HepG2 (cell line): Measurements from ENCODE around the gene MPI. TPM values are rescaled to one million over a fixed set of nuclear protein-coding genes. Genes with fewer than 3 reads are reported as not detected.
"Not testable (repeated sequence)": the region's sequence is repeated elsewhere in the genome, so short reads cannot be mapped to it uniquely, and the experiment has no call there.

Experiments
- ATAC-seq: fragments of 200-7000 bp; cut with Tn5 transposase; 3 replicates; pipeline ENCODE4 v1.9.1; 2020; ENCODE audit warnings: mild to moderate bottlenecking, moderate library complexity
- BruUV-seq: library from RNA; stranded (reverse); fragments of 400-500 nt; replicated peaks from 2 replicates; lab custom pipeline; 2021; lab: Mats Ljungman, UMichigan
- CTCF ChIA-PET: fragments of 300-600 bp; formaldehyde crosslinking; extraction: SDS; loops from one replicate; lab custom pipeline; 2021; ENCODE audit warnings: low total read pairs, inconsistent platforms, low intra/inter-chr PET ratio; lab: Yijun Ruan, JAX
- POLR2A ChIA-PET: fragments of 350-600 bp; sonication (Branson Sonifier 250); formaldehyde crosslinking; loops from one replicate; lab custom pipeline; 2020; ENCODE audit warnings: antibody characterized with exemption, inconsistent platforms; lab: Yijun Ruan, JAX
- DNase-seq: peaks from one replicate; pipeline ENCODE4 v3.0.0-alpha.2; 2015; ENCODE audit warnings: low spot score
- FAIRE-seq: peaks from 3 replicates; lab custom pipeline; 2011; peaks lifted over from hg19 to GRCh38; lab: Jason Lieb, UNC
- H2AFZ ChIP-seq: one replicate; pipeline ENCODE4 v1.6.1; 2011; ENCODE audit warnings: low read length, inconsistent platforms
- H3K27ac ChIP-seq: fragments of 300-600 bp; 3 replicates; pipeline ENCODE4 v1.8.0; 2011; ENCODE audit warnings: mixed run types, mild to moderate bottlenecking, mixed read lengths, low read length, inconsistent platforms; ENCODE audit not compliant: insufficient read depth; ENCODE audit errors: extremely low read length
- H3K27me3 ChIP-seq, 2 experiments: fragments of 200-600 bp in 1 of 2; 2 replicates in 1 of 2; 3 replicates in 1 of 2; pipeline versions ENCODE4 v1.6.0 to v1.8.0; 2011; ENCODE audit warnings: low read length in 2 of 2, mild to moderate bottlenecking in 2 of 2, moderate library complexity in 2 of 2, inconsistent platforms in 1 of 2; ENCODE audit not compliant: insufficient read depth in 2 of 2, control insufficient read depth in 1 of 2
- H3K36me3 ChIP-seq, 2 experiments: fragments of 200-600 bp in 1 of 2; replicated peaks in 1 of 2; 2 replicates in 1 of 2; 3 replicates in 1 of 2; pipeline versions ENCODE4 v1.5.1 to v1.8.0; 2011; ENCODE audit warnings: low read length in 2 of 2, inconsistent platforms in 1 of 2; ENCODE audit not compliant: insufficient read depth in 2 of 2, control insufficient read depth in 1 of 2
- H3K4me1 ChIP-seq: 2 replicates; pipeline ENCODE4 v1.5.1; 2012; ENCODE audit warnings: low read length, inconsistent platforms; ENCODE audit not compliant: insufficient read depth
- H3K4me2 ChIP-seq: 2 replicates; pipeline ENCODE4 v1.6.0; 2011; ENCODE audit warnings: low read depth, low read length, inconsistent platforms
- H3K4me3 ChIP-seq, 3 experiments: fragments of 200-600 bp in 1 of 3; sonication (generic), shearing (Covaris generic) in 1 of 3; replicated peaks in 1 of 3; 2 replicates each; pipeline ENCODE4 v1.5.1; 2011 to 2016; ENCODE audit warnings: low read length in 3 of 3, inconsistent platforms in 2 of 3, low read depth in 2 of 3, mild to moderate bottlenecking in 2 of 3, control low read depth in 1 of 3, mixed read lengths in 1 of 3; ENCODE audit not compliant: insufficient read depth in 1 of 3
- H3K79me2 ChIP-seq: one replicate; pipeline ENCODE4 v1.6.1; 2011; ENCODE audit warnings: low read length, inconsistent platforms; ENCODE audit not compliant: insufficient read depth
- H3K9ac ChIP-seq: 2 replicates; pipeline ENCODE4 v1.6.0; 2011; ENCODE audit warnings: mild to moderate bottlenecking, low read depth, low read length, inconsistent platforms; ENCODE audit not compliant: insufficient read depth
- H3K9me3 ChIP-seq: 2 replicates; pipeline ENCODE4 v1.5.1; 2012; ENCODE audit warnings: mild to moderate bottlenecking, low read length
- H4K20me1 ChIP-seq: 2 replicates; pipeline ENCODE4 v1.6.0; 2011; ENCODE audit warnings: inconsistent platforms, mild to moderate bottlenecking, low read length, moderate library complexity; ENCODE audit not compliant: insufficient read depth
- NCOR1 ChIP-seq: fragments of 200-600 bp; sonication (generic); IDR thresholded peaks from 2 replicates; pipeline ENCODE4 v1.7.0; 2017; ENCODE audit warnings: antibody characterized with exemption, low read length, borderline replicate concordance
- POLR2AphosphoS5 ChIP-seq: IDR thresholded peaks from 2 replicates; pipeline ENCODE4 v1.6.1; 2012; ENCODE audit warnings: low read depth, low read length
- WGBS: methylation state at CpG from one replicate; pipeline ENCODE4 v1.1.6; 2017; ENCODE audit warnings: low lambda C conversion rate; 5-methylcytosine and 5-hydroxymethylcytosine counted together
- in situ Hi-C: cut with HindIII; loops from 2 replicates; pipeline ENCODE4 v1.10.0; 2017; ENCODE audit warnings: low pct_unique_long_range_greater_than_20kb; ENCODE audit not compliant: extremely low pct_ligation_motif_present
- intact Hi-C: fragments of 100-400 bp; cut with micrococcal nuclease; formaldehyde crosslinking; loops from one replicate; pipeline ENCODE4 v1.10.0; 2022; ENCODE audit not compliant: unreplicated experiment
- polyA plus RNA-seq, 8 experiments: library from polyadenylated mRNA; depleted of rRNA in 3 of 8; stranded (reverse) in 7 of 8; unstranded in 1 of 8; fragments of >200 nt; fragmentation: Illumina TruSeq in 4 of 8; extraction: Trizol in 4 of 8; gene quantifications; 2 replicates each; pipeline versions ENCODE4 v1.2.1 to v1.2.3, GENCODE V29; 2011 to 2016; ENCODE audit warnings: low read depth in 4 of 8, missing spikeins in 1 of 8, mixed read lengths in 1 of 8; ENCODE audit not compliant: insufficient read depth in 1 of 8
- total RNA-seq, 5 experiments: library from RNA; depleted of rRNA; stranded (reverse); fragments of >200 nt; fragmentation: Illumina TruSeq; extraction: Trizol; gene quantifications; 2 replicates each; pipeline ENCODE4 v1.2.3, GENCODE V29; 2016; ENCODE audit warnings: low read depth in 1 of 5

Gene MPI
- total and polyA plus RNA-seq, 2 of the 13 experiments (the other 11 are each of a cell fraction or from before 2014, with no cell fraction given): 36.9 to 63.5 TPM

DNA sequence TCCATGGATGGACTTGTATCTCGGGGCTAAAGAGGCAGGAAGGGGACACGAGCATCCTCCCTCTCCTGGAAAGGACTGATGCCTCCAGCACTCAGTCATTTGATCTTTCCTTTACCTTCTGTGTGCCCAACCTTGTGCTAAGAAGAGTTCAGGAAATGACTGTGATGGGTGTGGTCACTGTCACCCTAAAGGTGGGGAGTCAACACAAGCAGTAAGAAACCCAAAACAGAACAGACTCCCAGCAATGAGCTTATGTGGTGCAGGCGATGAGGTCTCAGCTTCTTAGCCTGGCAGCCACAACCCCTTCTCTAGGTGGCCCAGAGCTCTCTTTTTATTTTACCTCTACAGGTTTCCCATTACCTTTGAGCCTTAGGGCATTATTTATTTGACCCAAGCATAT is 3.8 kb downstream of the MPI start:
- peaks cover 11% of the 10 kb centered on the region for H3K79me2 ChIP-seq
- no peak overlapping the region for H3K9ac ChIP-seq
- peaks cover 24% of the 10 kb centered on the region for H3K4me1 ChIP-seq
- no peak overlapping the region for H3K4me3 ChIP-seq
- TF ChIP-seq NCOR1 (no peak), POLR2AphosphoS5 (0 out of 2 replicates have a peak, but pooled peaks have one; percentile 28)
- TF ChIP-seq, all 625 proteins: peak for 1
- intact Hi-C loops: no loop called here
- Histone ChIP-seq H3K27me3 (no peaks in the 10 kb centered on the region; a peak in 1 of 5 replicates), H4K20me1 (no peaks in the 10 kb centered on the region; the same call in 1 of the 2 replicates), H3K4me2 (no peak overlapping the region), H3K9me3 (no peaks in the 10 kb centered on the region), H3K36me3 (peaks cover 14 to 23% of the 10 kb centered on the region in 2 experiments; a peak in 4 of 5 replicates), H3K27ac (no peak overlapping the region), H2AFZ (no peak overlapping the region)
- no TSS peak for BruUV-seq
- FAIRE-seq (no peak), ATAC-seq (no peak), DNase-seq (no peak)
- ChIA-PET CTCF (no interaction called here), POLR2A (interaction anchor here (0.9 to 1.2 kb wide), 2 partner anchors 10 to 13 kb away, joined by 3 to 4 read pairs; partner anchors contain the start of gene FAM219B)
- 97% methylated on average over 3 of the region's 3 CpGs for WGBS
- in situ Hi-C loops: no loop called here

DNA sequence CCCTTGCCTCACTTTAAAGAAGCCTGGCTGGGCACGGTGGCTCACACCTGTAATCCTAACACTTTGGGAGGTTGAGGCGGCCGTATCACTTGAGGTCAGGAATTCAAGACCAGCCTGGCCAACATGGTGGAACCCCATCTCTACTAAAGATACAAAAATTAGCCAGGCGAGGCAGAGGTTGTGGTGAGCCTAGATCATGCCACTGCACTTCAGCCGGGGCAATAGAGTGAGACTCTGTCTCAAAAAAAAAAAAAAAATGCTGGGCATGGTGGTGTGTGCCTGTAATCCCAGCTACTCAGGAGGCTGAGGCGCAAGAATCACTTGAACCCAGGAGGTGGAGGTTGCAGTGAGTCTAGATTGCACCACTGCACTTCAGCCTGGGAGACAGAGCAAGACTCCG is 4.5 kb downstream of the MPI start:
- in situ Hi-C loops, H3K27me3 ChIP-seq, H3K9ac ChIP-seq, H3K9me3 ChIP-seq, H4K20me1 ChIP-seq, H3K4me3 ChIP-seq, H2AFZ ChIP-seq, CTCF ChIA-PET, H3K4me2 ChIP-seq, FAIRE-seq, ATAC-seq, BruUV-seq, DNase-seq, intact Hi-C loops, H3K27ac ChIP-seq: not testable (repeated sequence)
- H3K36me3 ChIP-seq: peaks cover 14 to 26% of the 10 kb centered on the region in 2 experiments; a peak in 4 of 5 replicates
- peaks cover 11% of the 10 kb centered on the region for H3K79me2 ChIP-seq
- WGBS: 100% methylated on average over 7 of the region's 7 CpGs
- POLR2A ChIA-PET: interaction anchor here (0.7 to 1.2 kb wide), 2 partner anchors 13 to 25 kb away, joined by 3 to 4 read pairs; partner anchors contain the start of gene FAM219B
- peaks cover 16% of the 10 kb centered on the region for H3K4me1 ChIP-seq
